Measurements from ENCODE around the gene SHB.

SHB gene

GRCh38 chr9:37979844-37980243, 89.2 kb downstream of the SHB start:
- no peaks in the 10 kb centered on the region for H3K79me2 ChIP-seq (ENCODE audit: insufficient read depth, low read length)
- H3K36me3 ChIP-seq (ENCODE audit: low read length), result no peaks in the 10 kb centered on the region
- H2AFZ ChIP-seq (ENCODE audit: low read depth, low read length, severe bottlenecking), result no peak overlapping the region
- no peaks in the 10 kb centered on the region for H4K20me1 ChIP-seq (ENCODE audit: low read depth, low read length)
- no peak overlapping the region for H3K27ac ChIP-seq (ENCODE audit: low read depth, low read length)
- no peak for TF ChIP-seq CTCF (IDR thresholded peaks at IDR 0.05; ENCODE audit: insufficient read depth, low read length, poor library complexity, severe bottlenecking)
- TF ChIP-seq EZH2phosphoT487 (conservative IDR thresholded peaks at IDR 0.05; ENCODE audit: low read length), result no peak
- no peaks in the 10 kb centered on the region for H3K27me3 ChIP-seq (ENCODE audit: low read length)
- no peaks in the 10 kb centered on the region for H3K9me2 ChIP-seq (replicated peaks; ENCODE audit: insufficient read depth, low read length)
- H3K4me3 ChIP-seq (ENCODE audit: insufficient read depth, low read length, poor library complexity, severe bottlenecking), result no peak overlapping the region
- H3K9me3 ChIP-seq (ENCODE audit: insufficient read depth, low read length), result no peaks in the 10 kb centered on the region
- H3K4me2 ChIP-seq (ENCODE audit: low read depth, low read length, poor library complexity, severe bottlenecking), result no peak overlapping the region
- no peak overlapping the region for H3K9ac ChIP-seq (ENCODE audit: low read length)
- no peaks in the 10 kb centered on the region for H3F3A ChIP-seq (ENCODE audit: insufficient read depth)

GRCh38 chr9:37978983-37979382, 90.0 kb downstream of the SHB start:
- Histone ChIP-seq H3K4me2 (ENCODE audit: low read depth, low read length, poor library complexity, severe bottlenecking) (no peak overlapping the region), H4K20me1 (ENCODE audit: low read depth, low read length) (no peaks in the 10 kb centered on the region), H3K4me3 (ENCODE audit: insufficient read depth, low read length, poor library complexity, severe bottlenecking) (no peak overlapping the region), H3K27me3 (ENCODE audit: low read length) (no peaks in the 10 kb centered on the region), H3K9me3 (ENCODE audit: insufficient read depth, low read length) (no peaks in the 10 kb centered on the region), H3K79me2 (ENCODE audit: insufficient read depth, low read length) (no peaks in the 10 kb centered on the region), H3K27ac (ENCODE audit: low read depth, low read length) (no peak overlapping the region), H3K36me3 (ENCODE audit: low read length) (no peaks in the 10 kb centered on the region), H2AFZ (ENCODE audit: low read depth, low read length, severe bottlenecking) (no peak overlapping the region), H3F3A (ENCODE audit: insufficient read depth) (no peaks in the 10 kb centered on the region), H3K9me2 (replicated peaks; ENCODE audit: insufficient read depth, low read length) (no peaks in the 10 kb centered on the region), H3K9ac (ENCODE audit: low read length) (no peak overlapping the region)
- TF ChIP-seq EZH2phosphoT487 (conservative IDR thresholded peaks at IDR 0.05; ENCODE audit: low read length) (no peak), CTCF (IDR thresholded peaks at IDR 0.05; ENCODE audit: insufficient read depth, low read length, poor library complexity, severe bottlenecking) (no peak)

GRCh38 chr9:37978481-37978864, 90.6 kb downstream of the SHB start:
- no peaks in the 10 kb centered on the region for H3K36me3 ChIP-seq (ENCODE audit: low read length)

More at GRCh38 chr9:37978481-37978864, 90.6 kb downstream of the SHB start:
- TF ChIP-seq CTCF (IDR thresholded peaks at IDR 0.05; ENCODE audit: insufficient read depth, low read length, poor library complexity, severe bottlenecking) (no peak), EZH2phosphoT487 (conservative IDR thresholded peaks at IDR 0.05; ENCODE audit: low read length) (no peak)
- no peak overlapping the region for H3K27ac ChIP-seq (ENCODE audit: low read depth, low read length)
- no peaks in the 10 kb centered on the region for H3K9me3 ChIP-seq (ENCODE audit: insufficient read depth, low read length)
- H3K27me3 ChIP-seq (ENCODE audit: low read length), result no peaks in the 10 kb centered on the region
- no peaks in the 10 kb centered on the region for H3K79me2 ChIP-seq (ENCODE audit: insufficient read depth, low read length)
- H3K9ac ChIP-seq (ENCODE audit: low read length), result no peak overlapping the region
- no peaks in the 10 kb centered on the region for H3F3A ChIP-seq (ENCODE audit: insufficient read depth)
- no peaks in the 10 kb centered on the region for H4K20me1 ChIP-seq (ENCODE audit: low read depth, low read length)
- no peak overlapping the region for H3K4me2 ChIP-seq (ENCODE audit: low read depth, low read length, poor library complexity, severe bottlenecking)
- no peaks in the 10 kb centered on the region for H3K9me2 ChIP-seq (replicated peaks; ENCODE audit: insufficient read depth, low read length)
- H2AFZ ChIP-seq (ENCODE audit: low read depth, low read length, severe bottlenecking), result no peak overlapping the region
- no peak overlapping the region for H3K4me3 ChIP-seq (ENCODE audit: insufficient read depth, low read length, poor library complexity, severe bottlenecking)
